Neuron (in vitro differentiated cells): Measurements from ENCODE around the gene HPCAL1.

ENCODE experiments used
- H2AFZ ChIP-seq: one replicate; pipeline ENCODE4 v1.6.1; 2013; ENCODE audit warnings: low read depth, mild to moderate bottlenecking, inconsistent platforms, low read length, moderate library complexity
- H3K27me3 ChIP-seq: one replicate; pipeline ENCODE4 v1.6.1; 2013; ENCODE audit warnings: low read length; ENCODE audit not compliant: insufficient read depth
- H3K36me3 ChIP-seq: one replicate; pipeline ENCODE4 v1.6.1; 2013; ENCODE audit warnings: low read length; ENCODE audit not compliant: insufficient read depth
- H3K4me1 ChIP-seq: one replicate; pipeline ENCODE4 v1.6.1; 2013; ENCODE audit warnings: low read length; ENCODE audit not compliant: insufficient read depth
- H3K4me3 ChIP-seq: 2 replicates; pipeline ENCODE4 v1.5.1; 2013; ENCODE audit warnings: mild to moderate bottlenecking, low read length, moderate library complexity
- H3K9me3 ChIP-seq: one replicate; pipeline ENCODE4 v1.6.1; 2013; ENCODE audit warnings: low read length

The HPCAL1 gene

GRCh38 chr2:10274376-10274775 lies 28.3 kb upstream of the HPCAL1 start:
- H3K9me3 ChIP-seq: no peaks in the 10 kb centered on the region
- peaks cover 18% of the 10 kb centered on the region for H3K4me1 ChIP-seq
- H3K4me3 ChIP-seq: no peak overlapping the region
- H3K36me3 ChIP-seq: no peaks in the 10 kb centered on the region
- peaks cover 3% of the 10 kb centered on the region for H3K27me3 ChIP-seq
- no peak overlapping the region for H2AFZ ChIP-seq

GRCh38 chr2:10274983-10275802 lies 27.5 kb upstream of the HPCAL1 start:
- no peaks in the 10 kb centered on the region for H3K36me3 ChIP-seq
- H2AFZ ChIP-seq: no peak overlapping the region
- H3K4me1 ChIP-seq: peaks cover 18% of the 10 kb centered on the region
- H3K27me3 ChIP-seq: peaks cover 3% of the 10 kb centered on the region
- H3K9me3 ChIP-seq: no peaks in the 10 kb centered on the region
- no peak overlapping the region for H3K4me3 ChIP-seq

GRCh38 chr2:10276481-10277292 lies 26.0 kb upstream of the HPCAL1 start:
- Histone ChIP-seq H3K4me1 (peaks cover 18% of the 10 kb centered on the region), H3K36me3 (no peaks in the 10 kb centered on the region), H3K9me3 (no peaks in the 10 kb centered on the region), H3K27me3 (peaks cover 3% of the 10 kb centered on the region), H2AFZ (no peak overlapping the region), H3K4me3 (no peak overlapping the region)

- H3K9me3 ChIP-seq: no peaks in the 10 kb centered on the region
- H3K27me3 ChIP-seq: peaks cover 3% of the 10 kb centered on the region
- H2AFZ ChIP-seq: no peak overlapping the region
- no peaks in the 10 kb centered on the region for H3K36me3 ChIP-seq
- H3K4me3 ChIP-seq: no peak overlapping the region
- H3K4me1 ChIP-seq: peaks cover 18% of the 10 kb centered on the region
Observed at GRCh38 chr2:10277293-10278028, 25.2 kb upstream of the HPCAL1 start.

GRCh38 chr2:10278029-10278762 lies 24.5 kb upstream of the HPCAL1 start:
- Histone ChIP-seq H3K27me3 (peaks cover 3% of the 10 kb centered on the region), H3K4me3 (no peak overlapping the region), H2AFZ (no peak overlapping the region)

GRCh38 chr2:10278763-10279471 lies 23.8 kb upstream of the HPCAL1 start:
- Histone ChIP-seq H3K9me3 (no peaks in the 10 kb centered on the region), H3K4me1 (peaks cover 18% of the 10 kb centered on the region), H3K4me3 (no peak overlapping the region), H3K36me3 (no peaks in the 10 kb centered on the region), H3K27me3 (peaks cover 3% of the 10 kb centered on the region), H2AFZ (no peak overlapping the region)

More at GRCh38 chr2:10278029-10278762, 24.5 kb upstream of the HPCAL1 start:
- no peaks in the 10 kb centered on the region for H3K36me3 ChIP-seq
- no peaks in the 10 kb centered on the region for H3K9me3 ChIP-seq
- peaks cover 18% of the 10 kb centered on the region for H3K4me1 ChIP-seq

- Histone ChIP-seq H2AFZ (no peak overlapping the region), H3K4me1 (peaks cover 18% of the 10 kb centered on the region), H3K27me3 (peaks cover 3% of the 10 kb centered on the region), H3K9me3 (no peaks in the 10 kb centered on the region), H3K36me3 (no peaks in the 10 kb centered on the region), H3K4me3 (no peak overlapping the region)
Observed at GRCh38 chr2:10279472-10279870, 23.2 kb upstream of the HPCAL1 start.

- Histone ChIP-seq H3K9me3 (no peaks in the 10 kb centered on the region), H2AFZ (no peak overlapping the region), H3K27me3 (peaks cover 3% of the 10 kb centered on the region), H3K4me3 (no peak overlapping the region), H3K36me3 (no peaks in the 10 kb centered on the region), H3K4me1 (peaks cover 18% of the 10 kb centered on the region)
Observed at GRCh38 chr2:10279946-10280463, 22.7 kb upstream of the HPCAL1 start.

GRCh38 chr2:10281891-10282290 lies 20.8 kb upstream of the HPCAL1 start:
- peaks cover 16% of the 10 kb centered on the region for H3K4me1 ChIP-seq
- no peaks in the 10 kb centered on the region for H3K36me3 ChIP-seq
- H3K9me3 ChIP-seq: no peaks in the 10 kb centered on the region
- H3K27me3 ChIP-seq: peaks cover 3% of the 10 kb centered on the region
- H3K4me3 ChIP-seq: no peak overlapping the region
- no peak overlapping the region for H2AFZ ChIP-seq

- Histone ChIP-seq H2AFZ (no peak overlapping the region), H3K9me3 (no peaks in the 10 kb centered on the region), H3K4me1 (peaks cover 16% of the 10 kb centered on the region), H3K36me3 (no peaks in the 10 kb centered on the region), H3K27me3 (peaks cover 3% of the 10 kb centered on the region), H3K4me3 (no peak overlapping the region)
Observed at GRCh38 chr2:10282611-10283105, 20.0 kb upstream of the HPCAL1 start.

GRCh38 chr2:10283106-10284062 lies 19.3 kb upstream of the HPCAL1 start:
- no peak overlapping the region for H2AFZ ChIP-seq
- no peaks in the 10 kb centered on the region for H3K36me3 ChIP-seq
- H3K4me3 ChIP-seq: no peak overlapping the region
- H3K27me3 ChIP-seq: peaks cover 3% of the 10 kb centered on the region
- H3K4me1 ChIP-seq: peaks cover 13% of the 10 kb centered on the region
- no peaks in the 10 kb centered on the region for H3K9me3 ChIP-seq
